ENCODE measurements around the gene L1CAM.

L1CAM gene

DNA sequence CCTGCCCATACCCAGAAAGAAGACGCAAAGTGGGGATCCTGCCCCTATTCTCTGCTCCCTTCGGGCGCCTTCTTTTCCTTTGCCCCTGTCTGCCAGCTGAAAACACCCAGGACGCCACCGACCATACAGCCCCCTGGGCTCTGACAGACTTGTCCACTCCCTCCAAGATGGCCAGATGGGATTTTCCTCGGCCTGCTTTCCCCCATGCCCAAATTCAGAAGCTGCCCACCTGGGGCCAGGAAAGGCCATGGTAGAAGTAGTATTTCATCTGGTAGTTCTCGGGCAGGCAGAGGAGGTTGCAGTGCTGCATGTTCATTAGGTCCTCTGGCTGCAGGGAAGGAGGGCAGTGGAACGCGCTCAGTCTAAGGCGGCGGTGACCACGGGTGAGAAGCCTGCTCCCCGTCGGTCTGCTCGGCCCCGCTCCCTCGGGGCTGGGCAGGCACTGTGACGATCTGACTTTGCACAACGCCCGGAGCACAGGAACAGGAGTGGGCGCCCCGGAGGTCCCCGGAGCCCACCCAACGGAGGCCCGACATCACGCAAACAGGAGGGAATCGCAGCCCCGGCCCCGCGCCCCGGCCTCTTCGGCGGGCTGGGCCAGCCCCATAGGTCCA, 48.3 kb upstream of the L1CAM start (continued):
- TF ChIP-seq ZBTB7A (tag by site-specific recombination; IDR thresholded peaks at IDR 0.05; ENCODE audit: low read depth): no peak
- TF ChIP-seq, protein P1, sequence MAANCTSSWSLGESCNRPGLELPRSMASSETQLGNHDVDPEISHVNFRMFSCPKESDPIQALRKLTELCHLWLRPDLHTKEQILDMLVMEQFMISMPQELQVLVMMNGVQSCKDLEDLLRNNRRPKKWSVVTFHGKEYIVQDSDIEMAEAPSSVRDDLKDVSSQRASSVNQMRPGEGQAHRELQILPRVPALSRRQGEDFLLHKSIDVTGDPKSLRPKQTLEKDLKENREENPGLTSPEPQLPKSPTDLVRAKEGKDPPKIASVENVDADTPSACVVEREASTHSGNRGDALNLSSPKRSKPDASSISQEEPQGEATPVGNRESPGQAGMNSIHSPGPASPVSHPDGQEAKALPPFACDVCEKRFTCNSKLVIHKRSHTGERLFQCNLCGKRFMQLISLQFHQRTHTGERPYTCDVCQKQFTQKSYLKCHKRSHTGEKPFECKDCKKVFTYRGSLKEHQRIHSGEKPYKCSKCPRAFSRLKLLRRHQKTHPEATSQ (tag by site-specific recombination; IDR thresholded peaks at IDR 0.05): no peak
- TF ChIP-seq, protein P2, sequence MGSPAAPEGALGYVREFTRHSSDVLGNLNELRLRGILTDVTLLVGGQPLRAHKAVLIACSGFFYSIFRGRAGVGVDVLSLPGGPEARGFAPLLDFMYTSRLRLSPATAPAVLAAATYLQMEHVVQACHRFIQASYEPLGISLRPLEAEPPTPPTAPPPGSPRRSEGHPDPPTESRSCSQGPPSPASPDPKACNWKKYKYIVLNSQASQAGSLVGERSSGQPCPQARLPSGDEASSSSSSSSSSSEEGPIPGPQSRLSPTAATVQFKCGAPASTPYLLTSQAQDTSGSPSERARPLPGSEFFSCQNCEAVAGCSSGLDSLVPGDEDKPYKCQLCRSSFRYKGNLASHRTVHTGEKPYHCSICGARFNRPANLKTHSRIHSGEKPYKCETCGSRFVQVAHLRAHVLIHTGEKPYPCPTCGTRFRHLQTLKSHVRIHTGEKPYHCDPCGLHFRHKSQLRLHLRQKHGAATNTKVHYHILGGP (tag by site-specific recombination; IDR thresholded peaks at IDR 0.05): no peak
- no peak for TF ChIP-seq GLIS2 (tag by site-specific recombination; IDR thresholded peaks at IDR 0.05)
- no peak for TF ChIP-seq ZXDB (tag by site-specific recombination; IDR thresholded peaks at IDR 0.05)
- no peak for TF ChIP-seq ZSCAN30 (tag by site-specific recombination; IDR thresholded peaks at IDR 0.05)
- no peak for TF ChIP-seq ZNF155 (tag by site-specific recombination; IDR thresholded peaks at IDR 0.05)
- TF ChIP-seq, protein P3, sequence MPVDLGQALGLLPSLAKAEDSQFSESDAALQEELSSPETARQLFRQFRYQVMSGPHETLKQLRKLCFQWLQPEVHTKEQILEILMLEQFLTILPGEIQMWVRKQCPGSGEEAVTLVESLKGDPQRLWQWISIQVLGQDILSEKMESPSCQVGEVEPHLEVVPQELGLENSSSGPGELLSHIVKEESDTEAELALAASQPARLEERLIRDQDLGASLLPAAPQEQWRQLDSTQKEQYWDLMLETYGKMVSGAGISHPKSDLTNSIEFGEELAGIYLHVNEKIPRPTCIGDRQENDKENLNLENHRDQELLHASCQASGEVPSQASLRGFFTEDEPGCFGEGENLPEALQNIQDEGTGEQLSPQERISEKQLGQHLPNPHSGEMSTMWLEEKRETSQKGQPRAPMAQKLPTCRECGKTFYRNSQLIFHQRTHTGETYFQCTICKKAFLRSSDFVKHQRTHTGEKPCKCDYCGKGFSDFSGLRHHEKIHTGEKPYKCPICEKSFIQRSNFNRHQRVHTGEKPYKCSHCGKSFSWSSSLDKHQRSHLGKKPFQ (tag by site-specific recombination; IDR thresholded peaks at IDR 0.05): no peak
- TF ChIP-seq REPIN1 (tag by site-specific recombination; IDR thresholded peaks at IDR 0.05; ENCODE audit: low read depth): no peak
- TF ChIP-seq ZNF157 (tag by site-specific recombination; IDR thresholded peaks at IDR 0.05): no peak
- 0 out of 2 replicates have a peak, but pooled peaks have one; percentile 20 for TF ChIP-seq BCL11B (tag by site-specific recombination; IDR thresholded peaks at IDR 0.05; ENCODE audit: low read depth)
- TF ChIP-seq ZNF560 (tag by site-specific recombination; IDR thresholded peaks at IDR 0.05; ENCODE audit: borderline replicate concordance): no peak
- no peak for TF ChIP-seq ZNF266 (tag by site-specific recombination; IDR thresholded peaks at IDR 0.05; ENCODE audit: low read depth)
- TF ChIP-seq SP7 (tag by site-specific recombination; IDR thresholded peaks at IDR 0.05): no peak
- TF ChIP-seq, protein P4, sequence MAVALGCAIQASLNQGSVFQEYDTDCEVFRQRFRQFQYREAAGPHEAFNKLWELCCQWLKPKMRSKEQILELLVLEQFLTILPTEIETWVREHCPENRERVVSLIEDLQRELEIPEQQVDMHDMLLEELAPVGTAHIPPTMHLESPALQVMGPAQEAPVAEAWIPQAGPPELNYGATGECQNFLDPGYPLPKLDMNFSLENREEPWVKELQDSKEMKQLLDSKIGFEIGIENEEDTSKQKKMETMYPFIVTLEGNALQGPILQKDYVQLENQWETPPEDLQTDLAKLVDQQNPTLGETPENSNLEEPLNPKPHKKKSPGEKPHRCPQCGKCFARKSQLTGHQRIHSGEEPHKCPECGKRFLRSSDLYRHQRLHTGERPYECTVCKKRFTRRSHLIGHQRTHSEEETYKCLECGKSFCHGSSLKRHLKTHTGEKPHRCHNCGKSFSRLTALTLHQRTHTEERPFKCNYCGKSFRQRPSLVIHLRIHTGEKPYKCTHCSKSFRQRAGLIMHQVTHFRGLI (tag by site-specific recombination; IDR thresholded peaks at IDR 0.05): no peak
- TF ChIP-seq, protein P5, sequence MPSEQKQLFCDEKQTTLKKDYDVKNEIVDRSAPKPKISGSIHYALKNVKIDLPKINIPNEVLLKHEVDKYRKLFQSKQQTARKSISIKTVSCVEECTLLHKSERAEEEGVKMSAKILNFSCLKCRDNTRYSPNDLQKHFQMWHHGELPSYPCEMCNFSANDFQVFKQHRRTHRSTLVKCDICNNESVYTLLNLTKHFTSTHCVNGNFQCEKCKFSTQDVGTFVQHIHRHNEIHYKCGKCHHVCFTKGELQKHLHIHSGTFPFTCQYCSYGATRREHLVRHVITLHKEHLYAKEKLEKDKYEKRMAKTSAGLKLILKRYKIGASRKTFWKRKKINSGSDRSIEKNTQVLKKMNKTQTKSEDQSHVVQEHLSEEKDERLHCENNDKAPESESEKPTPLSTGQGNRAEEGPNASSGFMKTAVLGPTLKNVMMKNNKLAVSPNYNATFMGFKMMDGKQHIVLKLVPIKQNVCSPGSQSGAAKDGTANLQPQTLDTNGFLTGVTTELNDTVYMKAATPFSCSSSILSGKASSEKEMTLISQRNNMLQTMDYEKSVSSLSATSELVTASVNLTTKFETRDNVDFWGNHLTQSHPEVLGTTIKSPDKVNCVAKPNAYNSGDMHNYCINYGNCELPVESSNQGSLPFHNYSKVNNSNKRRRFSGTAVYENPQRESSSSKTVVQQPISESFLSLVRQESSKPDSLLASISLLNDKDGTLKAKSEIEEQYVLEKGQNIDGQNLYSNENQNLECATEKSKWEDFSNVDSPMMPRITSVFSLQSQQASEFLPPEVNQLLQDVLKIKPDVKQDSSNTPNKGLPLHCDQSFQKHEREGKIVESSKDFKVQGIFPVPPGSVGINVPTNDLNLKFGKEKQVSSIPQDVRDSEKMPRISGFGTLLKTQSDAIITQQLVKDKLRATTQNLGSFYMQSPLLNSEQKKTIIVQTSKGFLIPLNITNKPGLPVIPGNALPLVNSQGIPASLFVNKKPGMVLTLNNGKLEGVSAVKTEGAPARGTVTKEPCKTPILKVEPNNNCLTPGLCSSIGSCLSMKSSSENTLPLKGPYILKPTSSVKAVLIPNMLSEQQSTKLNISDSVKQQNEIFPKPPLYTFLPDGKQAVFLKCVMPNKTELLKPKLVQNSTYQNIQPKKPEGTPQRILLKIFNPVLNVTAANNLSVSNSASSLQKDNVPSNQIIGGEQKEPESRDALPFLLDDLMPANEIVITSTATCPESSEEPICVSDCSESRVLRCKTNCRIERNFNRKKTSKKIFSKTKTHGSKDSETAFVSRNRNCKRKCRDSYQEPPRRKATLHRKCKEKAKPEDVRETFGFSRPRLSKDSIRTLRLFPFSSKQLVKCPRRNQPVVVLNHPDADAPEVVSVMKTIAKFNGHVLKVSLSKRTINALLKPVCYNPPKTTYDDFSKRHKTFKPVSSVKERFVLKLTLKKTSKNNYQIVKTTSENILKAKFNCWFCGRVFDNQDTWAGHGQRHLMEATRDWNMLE (tag by site-specific recombination; conservative IDR thresholded peaks at IDR 0.05; ENCODE audit: low read depth): no peak
- no peak for TF ChIP-seq ZNF202 (tag by site-specific recombination; IDR thresholded peaks at IDR 0.05; ENCODE audit: borderline replicate concordance)
- TF ChIP-seq ZNF426 (tag by site-specific recombination; IDR thresholded peaks at IDR 0.05): no peak
- TF ChIP-seq SALL2 (tag by site-specific recombination; IDR thresholded peaks at IDR 0.05; ENCODE audit: borderline replicate concordance): no peak
- peak; percentile 61 for TF ChIP-seq ZBTB8A (tag by site-specific recombination; IDR thresholded peaks at IDR 0.05)
- no peak for TF ChIP-seq ZNF664 (tag by site-specific recombination; IDR thresholded peaks at IDR 0.05)
- no peak for TF ChIP-seq GLIS1 (tag by site-specific recombination; IDR thresholded peaks at IDR 0.05)
- TF ChIP-seq, protein P6, sequence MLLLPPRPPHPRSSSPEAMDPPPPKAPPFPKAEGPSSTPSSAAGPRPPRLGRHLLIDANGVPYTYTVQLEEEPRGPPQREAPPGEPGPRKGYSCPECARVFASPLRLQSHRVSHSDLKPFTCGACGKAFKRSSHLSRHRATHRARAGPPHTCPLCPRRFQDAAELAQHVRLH (tag by site-specific recombination; IDR thresholded peaks at IDR 0.05): no peak
- TF ChIP-seq SP3 (tag by site-specific recombination; IDR thresholded peaks at IDR 0.05): no peak
- TF ChIP-seq, protein P7, sequence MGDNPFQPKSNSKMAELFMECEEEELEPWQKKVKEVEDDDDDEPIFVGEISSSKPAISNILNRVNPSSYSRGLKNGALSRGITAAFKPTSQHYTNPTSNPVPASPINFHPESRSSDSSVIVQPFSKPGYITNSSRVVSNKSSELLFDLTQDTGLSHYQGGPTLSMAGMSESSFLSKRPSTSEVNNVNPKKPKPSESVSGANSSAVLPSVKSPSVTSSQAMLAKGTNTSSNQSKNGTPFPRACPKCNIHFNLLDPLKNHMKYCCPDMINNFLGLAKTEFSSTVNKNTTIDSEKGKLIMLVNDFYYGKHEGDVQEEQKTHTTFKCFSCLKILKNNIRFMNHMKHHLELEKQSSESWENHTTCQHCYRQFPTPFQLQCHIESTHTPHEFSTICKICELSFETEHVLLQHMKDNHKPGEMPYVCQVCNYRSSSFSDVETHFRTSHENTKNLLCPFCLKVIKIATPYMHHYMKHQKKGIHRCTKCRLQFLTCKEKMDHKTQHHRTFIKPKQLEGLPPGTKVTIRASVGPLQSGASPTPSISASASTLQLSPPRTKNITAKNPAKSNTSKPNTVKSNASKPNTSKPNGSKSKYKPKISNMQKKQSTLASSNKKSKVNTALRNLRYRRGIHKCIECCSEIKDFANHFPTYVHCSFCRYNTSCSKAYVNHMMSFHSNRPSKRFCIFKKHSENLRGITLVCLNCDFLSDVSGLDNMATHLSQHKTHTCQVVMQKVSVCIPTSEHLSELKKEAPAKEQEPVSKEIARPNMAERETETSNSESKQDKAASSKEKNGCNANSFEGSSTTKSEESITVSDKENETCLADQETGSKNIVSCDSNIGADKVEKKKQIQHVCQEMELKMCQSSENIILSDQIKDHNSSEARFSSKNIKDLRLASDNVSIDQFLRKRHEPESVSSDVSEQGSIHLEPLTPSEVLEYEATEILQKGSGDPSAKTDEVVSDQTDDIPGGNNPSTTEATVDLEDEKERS (tag by site-specific recombination; IDR thresholded peaks at IDR 0.05): no peak

Data from HEK293 (cell line).